Measurements from ENCODE around the gene ARMH3. TPM values are rescaled to one million over a fixed set of nuclear protein-coding genes. Genes with fewer than 3 reads are reported as not detected.

Gene ARMH3
- total and polyA plus RNA-seq, 10 of the 15 experiments (the other 5 are each of a cell fraction or from before 2014, with no cell fraction given): 13.0 to 33.0 (median 16.4) TPM

GRCh38 chr10:101814466-101815071 lies 241.4 kb downstream of the ARMH3 start (continued):
- TF ChIP-seq ATF7 (IDR thresholded peaks at IDR 0.05; ENCODE audit: low read depth) (peak; percentile 19; the same call in 1 of the 2 replicates), RUNX3 (IDR thresholded peaks at IDR 0.05; ENCODE audit: low read length) (peak; percentile 82), POU2F2 (IDR thresholded peaks at IDR 0.05; ENCODE audit: borderline replicate concordance, low read depth, low read length) (peak; percentile 46; the same call in 1 of the 3 replicates)

- no peak for ATAC-seq
- Histone ChIP-seq H4K20me1 (ENCODE audit: control insufficient read depth, insufficient read depth) (peaks cover 18% of the 10 kb centered on the region; the same call in 1 of the 2 replicates), H3K79me2 (ENCODE audit: control insufficient read depth, insufficient read depth, low read length) (peaks cover 76% of the 10 kb centered on the region), H3K36me3 (ENCODE audit: control insufficient read depth in 2 of 2, insufficient read depth in 2 of 2, low read length in 1 of 2) (peaks cover 4 to 31% of the 10 kb centered on the region in 2 experiments), H2AFZ (ENCODE audit: control insufficient read depth, low read depth, low read length) (no peak overlapping the region), H3K4me3 (0 out of 2 replicates have a peak overlapping the region, but pooled peaks have one; percentile 2), H3K9ac (ENCODE audit: control insufficient read depth, insufficient read depth, low read length) (no peak overlapping the region), H3K27me3 (replicated peaks in 1 of 2; ENCODE audit: control insufficient read depth in 2 of 2, insufficient read depth in 2 of 2, low read length in 1 of 2) (no peaks in the 10 kb centered on the region), H3K9me3 (replicated peaks; ENCODE audit: control insufficient read depth, insufficient read depth, low read length) (no peaks in the 10 kb centered on the region), H3K4me2 (ENCODE audit: control insufficient read depth, insufficient read depth) (peak overlapping the region; percentile 30; the same call in 1 of the 2 replicates), H3K4me1 (ENCODE audit: control insufficient read depth, insufficient read depth, low read length) (peaks cover 6% of the 10 kb centered on the region; the same call in 1 of the 2 replicates), H3K27ac (ENCODE audit: control insufficient read depth, insufficient read depth) (no peak overlapping the region)
- no peak for FAIRE-seq
- in situ Hi-C loops (cut with MboI) (no loop called here), intact Hi-C loops (cut with micrococcal nuclease; ENCODE audit: unreplicated experiment) (no loop called here)
- ChIA-PET SMC1A (ENCODE audit: uncharacterized antibody, unreplicated experiment) (interaction anchor here (0.6 to 1.7 kb wide), 11 partner anchors 9 to 260 kb away, joined by 3 to 7 read pairs (median 4); partner anchors contain the start of genes DPCD and POLL), RAD21 (ENCODE audit: unreplicated experiment) (interaction anchor here (0.9 kb wide), 1 partner anchor 28 kb away, joined by 4 read pairs; no protein-coding TSS in a partner anchor), POLR2A (interaction anchor here (1.0 to 1.5 kb wide), 2 partner anchors 10 to 16 kb away, joined by 3 to 9 read pairs; no protein-coding TSS in a partner anchor), CTCF (interaction anchor here (0.9 to 3.8 kb wide), 8 partner anchors 13 to 261 kb away, joined by 3 to 14 read pairs (median 7); no protein-coding TSS in a partner anchor)
- 54% methylated on average over 4 of the region's 4 CpGs for whole genome bisulfite sequencing (ENCODE audit: insufficient coverage, insufficient replicate concordance, low lambda C conversion rate, missing lambda C conversion rate)
- BruUV-seq (replicated peaks): no TSS peak
- no peak for DNase-seq (ENCODE audit: low read depth, low spot score)
- no peak for TF ChIP-seq MLLT1 (IDR thresholded peaks at IDR 0.05)
- no peak for TF ChIP-seq JUNB (IDR thresholded peaks at IDR 0.05)
- TF ChIP-seq BRCA1 (IDR thresholded peaks at IDR 0.05; ENCODE audit: low read depth, low read length): no peak
- no peak for TF ChIP-seq SKIL (IDR thresholded peaks at IDR 0.05; ENCODE audit: low read depth, poor library complexity, severe bottlenecking)
- no peak for TF ChIP-seq BCL3 (IDR thresholded peaks at IDR 0.05; ENCODE audit: borderline replicate concordance, insufficient read depth, low read depth, low read length, poor library complexity, severe bottlenecking)
- no peak for TF ChIP-seq ZNF592 (IDR thresholded peaks at IDR 0.05)
- TF ChIP-seq GABPA (IDR thresholded peaks at IDR 0.05; ENCODE audit: low read depth): no peak
Observed at GRCh38 chr10:101812606-101813005, 243.4 kb downstream of the ARMH3 start.
